Endothelial cell (in vitro differentiated cells): Measurements from ENCODE around the gene MYCL. TPM values are rescaled to one million over a fixed set of nuclear protein-coding genes. Genes with fewer than 3 reads are reported as not detected.

Experiments
- DNase-seq: peaks from one replicate; pipeline ENCODE4 v3.0.0; 2021; ENCODE audit warnings: low spot score
- H3K27ac Mint-ChIP-seq: one replicate; pipeline ENCODE4 v1.8.0; 2021; ENCODE audit warnings: mixed read lengths, inconsistent platforms; ENCODE audit not compliant: unreplicated experiment
- H3K27me3 Mint-ChIP-seq: one replicate; pipeline ENCODE4 v1.8.0; 2021; ENCODE audit warnings: mild to moderate bottlenecking, moderate library complexity, mixed read lengths, inconsistent platforms; ENCODE audit not compliant: unreplicated experiment
- H3K36me3 Mint-ChIP-seq: one replicate; pipeline ENCODE4 v1.8.0; 2021; ENCODE audit warnings: mild to moderate bottlenecking, low read depth, mixed read lengths, inconsistent platforms; ENCODE audit not compliant: unreplicated experiment
- H3K4me1 Mint-ChIP-seq: one replicate; pipeline ENCODE4 v1.8.0; 2021; ENCODE audit warnings: mild to moderate bottlenecking, mixed read lengths, inconsistent platforms; ENCODE audit not compliant: unreplicated experiment
- H3K4me3 Mint-ChIP-seq: one replicate; pipeline ENCODE4 v1.8.0; 2021; ENCODE audit warnings: mild to moderate bottlenecking, mixed read lengths, inconsistent platforms; ENCODE audit not compliant: unreplicated experiment
- H3K9me3 Mint-ChIP-seq: one replicate; pipeline ENCODE4 v1.8.0; 2021; ENCODE audit warnings: mixed read lengths, inconsistent platforms; ENCODE audit not compliant: unreplicated experiment
- CTCF ChIP-seq: fragments of 200-600 bp; sonication (generic); IDR thresholded peaks from one replicate; pipeline ENCODE4 v1.5.0; 2021; ENCODE audit warnings: antibody characterized with exemption; ENCODE audit not compliant: unreplicated experiment
- total RNA-seq: library from RNA; stranded (reverse); fragmentation: NEBNext Ultra II Directional; extraction: Animal tissue kit (Norgen Biotek cat#: 25700); gene quantifications from one replicate; pipeline ENCODE4 v1.2.1, GENCODE V29; 2021; ENCODE audit not compliant: unreplicated experiment

MYCL gene
- total RNA-seq, 1 donor from 2014 or later: 20.1 TPM

GRCh38 chr1:39900662-39901463 lies 854 bp downstream of the MYCL start:
- H3K36me3 Mint-ChIP-seq: peaks cover 9% of the 10 kb centered on the region
- peak; percentile 49 for DNase-seq
- H3K4me3 Mint-ChIP-seq: peak overlapping the region; percentile 93
- peaks cover 33% of the 10 kb centered on the region for H3K4me1 Mint-ChIP-seq
- H3K27ac Mint-ChIP-seq: peak overlapping the region; percentile 18
- H3K9me3 Mint-ChIP-seq: no peaks in the 10 kb centered on the region
- peaks cover 21% of the 10 kb centered on the region for H3K27me3 Mint-ChIP-seq
- no peak for TF ChIP-seq CTCF

- DNase-seq: no peak
- H3K27ac Mint-ChIP-seq: no peak overlapping the region
- H3K27me3 Mint-ChIP-seq: peaks cover 21% of the 10 kb centered on the region
- no peaks in the 10 kb centered on the region for H3K9me3 Mint-ChIP-seq
- H3K4me1 Mint-ChIP-seq: peaks cover 35% of the 10 kb centered on the region
- H3K4me3 Mint-ChIP-seq: peak overlapping the region; percentile 85
- TF ChIP-seq CTCF: no peak
- H3K36me3 Mint-ChIP-seq: peaks cover 9% of the 10 kb centered on the region
Measured at GRCh38 chr1:39899611-39900538, 1.8 kb downstream of the MYCL start.

- TF ChIP-seq CTCF: no peak
- Mint-ChIP-seq H3K27me3 (peaks cover 21% of the 10 kb centered on the region), H3K27ac (no peak overlapping the region), H3K36me3 (peaks cover 9% of the 10 kb centered on the region), H3K4me1 (peaks cover 35% of the 10 kb centered on the region), H3K4me3 (peak overlapping the region; percentile 85), H3K9me3 (no peaks in the 10 kb centered on the region)
- peak; percentile 78 for DNase-seq
Measured at GRCh38 chr1:39898648-39899603, 2.8 kb downstream of the MYCL start.

GRCh38 chr1:39898191-39898590 lies 3.5 kb downstream of the MYCL start:
- H3K4me3 Mint-ChIP-seq: no peak overlapping the region
- H3K4me1 Mint-ChIP-seq: peaks cover 35% of the 10 kb centered on the region
- peak overlapping the region; percentile 61 for H3K27ac Mint-ChIP-seq
- no peak for TF ChIP-seq CTCF
- H3K27me3 Mint-ChIP-seq: peaks cover 17% of the 10 kb centered on the region
- no peaks in the 10 kb centered on the region for H3K9me3 Mint-ChIP-seq
- peaks cover 9% of the 10 kb centered on the region for H3K36me3 Mint-ChIP-seq
- no peak for DNase-seq
